Measurements from ENCODE around the gene SMURF1.
"Not testable (repeated sequence)": the region's sequence is repeated elsewhere in the genome, so short reads cannot be mapped to it uniquely, and the experiment has no call there.

SMURF1 gene

GRCh38 chr7:99072126-99072525, 71.8 kb downstream of the SMURF1 start:
- Mint-ChIP-seq H3K27ac (no peak overlapping the region), H3K27me3 (no peaks in the 10 kb centered on the region), H3K36me3 (ENCODE audit: insufficient read depth) (peaks cover 9% of the 10 kb centered on the region), H3K9me3 (no peaks in the 10 kb centered on the region), H3K4me1 (ENCODE audit: low read depth in 2 of 2) (peaks cover 4 to 21% of the 10 kb centered on the region in 2 donors), H3K4me3 (no peak overlapping the region)
- ATAC-seq (replicated peaks) (no peak), DNase-seq (no peak)

DNA sequence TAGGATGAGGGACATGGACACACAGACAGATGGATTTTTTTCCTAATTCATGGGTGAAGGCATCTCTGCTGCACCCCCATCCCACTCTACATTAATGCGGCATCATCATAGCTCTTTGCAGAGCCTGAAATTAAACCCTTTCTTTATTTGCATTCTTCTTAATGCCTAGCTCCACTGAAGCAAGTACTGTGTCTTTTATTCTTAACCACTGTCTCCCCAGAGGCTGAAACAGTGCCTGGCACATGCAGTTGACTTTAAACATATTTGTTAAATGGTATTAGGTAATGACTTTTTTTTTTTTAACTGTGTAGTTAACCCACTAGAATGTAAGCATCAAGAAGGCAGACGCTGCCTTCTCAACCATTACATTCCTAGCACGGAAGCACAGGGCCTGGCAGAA, 73.5 kb downstream of the SMURF1 start:
- DNase-seq (no peak), ATAC-seq (replicated peaks) (no peak)
- H3K27me3 Mint-ChIP-seq = no peaks in the 10 kb centered on the region
- H3K36me3 Mint-ChIP-seq (ENCODE audit: insufficient read depth) = peaks cover 6% of the 10 kb centered on the region
- no peaks in the 10 kb centered on the region for H3K9me3 Mint-ChIP-seq
- H3K4me1 Mint-ChIP-seq (ENCODE audit: low read depth in 2 of 2) = peaks cover 6 to 23% of the 10 kb centered on the region in 2 donors
- H3K27ac Mint-ChIP-seq = peak overlapping the region in 1 of 2 donors; percentile 53
- no peak overlapping the region for H3K4me3 Mint-ChIP-seq

DNA sequence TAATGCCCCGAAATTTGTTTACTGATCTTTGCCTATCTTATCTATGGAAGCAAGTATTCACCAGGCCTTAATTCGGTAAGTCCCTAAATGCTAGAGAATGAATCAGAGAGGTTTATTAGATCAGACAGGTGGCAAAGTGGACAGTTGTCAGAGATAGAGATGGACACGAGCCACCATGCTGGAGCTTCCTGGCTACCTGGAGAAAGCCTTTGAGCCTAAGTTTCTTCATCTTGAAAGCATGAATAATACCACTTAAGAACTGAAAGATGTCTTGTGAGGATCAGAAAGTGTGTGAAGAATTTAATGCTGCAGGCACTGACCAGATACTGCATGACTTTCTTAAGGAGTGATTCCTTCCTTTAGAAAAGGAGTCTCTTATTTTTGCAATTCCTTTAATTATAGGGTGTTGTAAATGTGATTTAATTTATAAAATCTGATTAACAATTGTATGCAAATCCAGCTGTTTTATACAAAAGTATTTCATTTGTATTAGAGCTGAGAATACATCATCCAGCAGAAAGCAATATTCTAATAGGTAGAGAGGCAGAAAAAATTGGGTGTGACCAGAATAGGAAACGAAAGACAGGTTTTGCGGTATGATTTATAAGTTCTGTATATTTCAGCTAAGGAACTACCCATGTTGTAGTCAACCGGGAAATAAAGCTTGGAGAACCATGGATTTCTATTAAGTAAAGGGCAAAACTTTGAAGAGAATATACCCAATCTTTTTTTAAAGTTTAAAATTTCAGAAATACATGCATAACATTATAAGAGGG, 82.7 kb downstream of the SMURF1 start:
- no peaks in the 10 kb centered on the region for H3K9me3 Mint-ChIP-seq
- peaks cover 19% of the 10 kb centered on the region for H3K36me3 Mint-ChIP-seq (ENCODE audit: insufficient read depth)
- no peak overlapping the region for H3K4me3 Mint-ChIP-seq
- H3K27ac Mint-ChIP-seq = peak overlapping the region in 1 of 2 donors; percentile 17
- DNase-seq (no peak), ATAC-seq (replicated peaks) (no peak)
- H3K4me1 Mint-ChIP-seq (ENCODE audit: low read depth in 2 of 2) = peaks cover 6 to 8% of the 10 kb centered on the region in 2 donors
- H3K27me3 Mint-ChIP-seq = no peaks in the 10 kb centered on the region

DNA sequence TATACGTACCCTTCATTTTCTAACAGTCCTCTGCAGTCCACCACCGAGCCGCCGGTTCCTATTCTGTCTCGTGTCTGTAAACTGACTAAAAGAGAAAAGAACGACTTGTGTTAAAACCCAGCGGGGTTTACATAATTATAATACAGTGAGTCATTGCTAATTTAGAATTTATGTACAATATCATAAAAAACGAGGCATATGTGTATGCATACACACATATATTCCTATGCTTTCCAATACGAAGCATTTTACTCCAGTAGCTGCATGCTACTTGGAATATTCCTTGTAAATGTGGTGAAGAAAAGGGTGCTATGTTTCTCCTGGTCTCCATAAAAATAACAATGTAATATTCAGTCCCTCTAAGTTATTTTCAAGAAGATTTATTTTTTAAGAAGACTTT, 89.1 kb downstream of the SMURF1 start:
- Mint-ChIP-seq H3K27me3 (no peaks in the 10 kb centered on the region), H3K36me3 (ENCODE audit: insufficient read depth) (peaks cover 69% of the 10 kb centered on the region), H3K9me3 (no peaks in the 10 kb centered on the region), H3K27ac (peak overlapping the region in 1 of 2 donors; percentile 6), H3K4me3 (no peak overlapping the region), H3K4me1 (ENCODE audit: low read depth in 2 of 2) (no peaks in the 10 kb centered on the region)
- DNase-seq = no peak
- ATAC-seq (replicated peaks) = no peak

- no peak for ATAC-seq (replicated peaks)
- Mint-ChIP-seq H3K27ac (peak overlapping the region in 1 of 2 donors; percentile 56), H3K27me3 (no peaks in the 10 kb centered on the region), H3K36me3 (ENCODE audit: insufficient read depth) (peaks cover 83% of the 10 kb centered on the region), H3K4me3 (no peak overlapping the region), H3K4me1 (ENCODE audit: low read depth in 2 of 2) (no peaks in the 10 kb centered on the region), H3K9me3 (no peaks in the 10 kb centered on the region)
- DNase-seq = no peak
Measured at GRCh38 chr7:99050971-99051370, 92.9 kb downstream of the SMURF1 start.

- Mint-ChIP-seq H3K27ac (no peak overlapping the region), H3K9me3 (no peaks in the 10 kb centered on the region), H3K4me3 (no peak overlapping the region), H3K4me1 (ENCODE audit: low read depth in 2 of 2) (no peaks in the 10 kb centered on the region), H3K36me3 (ENCODE audit: insufficient read depth) (peaks cover 87% of the 10 kb centered on the region), H3K27me3 (no peaks in the 10 kb centered on the region)
- DNase-seq (no peak), ATAC-seq (replicated peaks) (no peak)
Measured at GRCh38 chr7:99047526-99048077, 96.3 kb downstream of the SMURF1 start.

DNA sequence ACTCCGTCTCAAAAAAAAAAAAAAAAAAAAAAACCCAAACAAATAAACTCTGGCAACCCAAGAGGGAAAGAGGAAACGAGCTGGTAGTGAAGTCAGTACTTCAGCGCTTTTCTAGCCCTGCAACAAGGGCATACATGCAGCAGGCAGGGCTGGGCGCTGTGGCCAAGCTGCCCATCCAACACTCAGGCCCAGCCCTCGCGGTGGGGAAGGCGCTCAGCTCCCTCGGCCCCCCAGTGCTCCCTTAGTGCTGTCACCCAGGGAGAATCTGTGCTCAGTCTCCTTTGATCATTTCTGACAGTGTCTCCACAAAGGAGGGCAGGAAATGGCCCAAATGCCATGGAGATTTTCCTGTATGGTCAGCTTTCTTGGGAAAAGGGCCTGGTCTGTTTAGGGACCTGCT, 97.2 kb downstream of the SMURF1 start:
- DNase-seq = no peak
- H3K4me1 Mint-ChIP-seq (ENCODE audit: low read depth in 2 of 2) = no peaks in the 10 kb centered on the region
- peak overlapping the region in 1 of 2 donors; percentile 53 for H3K27ac Mint-ChIP-seq
- ATAC-seq (replicated peaks) = no peak
- no peak overlapping the region for H3K4me3 Mint-ChIP-seq
- H3K27me3 Mint-ChIP-seq = no peaks in the 10 kb centered on the region
- H3K9me3 Mint-ChIP-seq = no peaks in the 10 kb centered on the region
- peaks cover 88% of the 10 kb centered on the region for H3K36me3 Mint-ChIP-seq (ENCODE audit: insufficient read depth)

DNA sequence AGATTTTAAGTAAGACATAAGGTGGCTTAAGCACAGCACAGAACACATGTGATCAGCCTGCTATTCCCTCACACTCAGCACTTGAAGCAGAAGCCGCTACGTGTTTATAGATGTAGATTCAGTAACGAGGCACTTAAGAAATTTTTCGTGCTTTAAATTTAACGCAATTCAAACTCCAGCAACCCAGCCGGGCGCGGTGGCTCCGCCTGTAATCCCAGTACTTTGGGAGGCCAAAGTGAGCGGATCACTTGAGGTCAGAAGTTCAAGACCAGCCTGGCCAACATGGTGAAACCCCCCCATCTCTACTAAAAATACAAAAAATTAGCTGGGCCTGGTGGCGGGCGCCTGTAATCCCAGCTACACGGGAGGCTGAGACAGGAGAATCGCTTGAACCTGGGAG, 97.6 kb downstream of the SMURF1 start:
- peaks cover 87% of the 10 kb centered on the region for H3K36me3 Mint-ChIP-seq (ENCODE audit: insufficient read depth)
- not testable (repeated sequence) for DNase-seq; H3K9me3 Mint-ChIP-seq; H3K4me1 Mint-ChIP-seq (ENCODE audit: low read depth in 2 of 2); H3K27me3 Mint-ChIP-seq; H3K4me3 Mint-ChIP-seq; H3K27ac Mint-ChIP-seq; ATAC-seq (replicated peaks)

DNA sequence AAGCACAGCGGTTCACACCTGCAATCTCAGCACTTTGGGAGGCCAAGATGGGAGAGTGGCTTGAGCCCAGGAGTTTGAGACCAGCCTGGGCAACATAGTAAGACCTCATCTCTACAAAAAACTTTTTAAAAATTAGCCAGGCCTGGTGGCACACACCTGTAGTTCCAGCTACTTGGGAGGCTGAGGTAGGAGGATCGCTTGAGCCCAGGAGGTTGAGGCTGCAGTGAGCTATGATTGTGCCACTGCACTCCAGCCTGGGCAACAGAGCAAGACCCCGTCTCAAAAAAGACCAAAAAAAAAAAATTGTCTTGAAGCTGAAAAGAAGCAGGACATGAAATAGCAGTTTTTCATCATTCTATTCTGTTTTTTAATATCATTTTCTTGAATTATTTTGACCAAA, 99.0 kb downstream of the SMURF1 start:
- not testable (repeated sequence) for H3K27ac Mint-ChIP-seq; H3K4me1 Mint-ChIP-seq (ENCODE audit: low read depth in 2 of 2); H3K27me3 Mint-ChIP-seq; DNase-seq; H3K9me3 Mint-ChIP-seq; H3K4me3 Mint-ChIP-seq; ATAC-seq (replicated peaks)
- H3K36me3 Mint-ChIP-seq (ENCODE audit: insufficient read depth) = peaks cover 84% of the 10 kb centered on the region

GRCh38 chr7:99042957-99043356, 101.0 kb downstream of the SMURF1 start:
- DNase-seq (no peak), ATAC-seq (replicated peaks) (no peak)
- Mint-ChIP-seq H3K4me3 (no peak overlapping the region), H3K9me3 (no peaks in the 10 kb centered on the region), H3K27ac (peak overlapping the region in 1 of 2 donors; percentile 5), H3K4me1 (ENCODE audit: low read depth in 2 of 2) (peaks cover 6 to 7% of the 10 kb centered on the region in 2 donors), H3K36me3 (ENCODE audit: insufficient read depth) (peaks cover 79% of the 10 kb centered on the region), H3K27me3 (no peaks in the 10 kb centered on the region)

DNA sequence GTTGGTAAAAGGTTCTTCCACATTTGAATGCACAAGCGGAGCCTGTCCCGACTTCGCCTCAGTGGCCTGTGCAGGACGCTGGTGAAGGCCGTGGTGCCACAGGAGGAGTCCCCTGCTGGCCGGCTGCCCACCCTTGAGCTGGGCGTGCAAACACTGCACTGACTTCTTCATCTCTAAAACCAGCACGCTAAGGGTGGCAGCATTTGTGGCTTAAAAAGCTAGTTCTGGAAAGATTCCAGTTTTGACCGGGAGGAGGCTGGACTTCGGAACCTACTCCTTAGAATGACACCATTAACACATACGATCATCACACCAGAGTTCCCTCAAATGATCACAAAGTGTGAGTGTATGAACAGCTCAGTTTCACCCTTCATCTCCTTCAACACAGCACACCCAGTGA, 102.4 kb downstream of the SMURF1 start:
- Mint-ChIP-seq H3K27me3 (no peaks in the 10 kb centered on the region), H3K4me1 (ENCODE audit: low read depth in 2 of 2) (peaks cover 6 to 7% of the 10 kb centered on the region in 2 donors), H3K9me3 (no peaks in the 10 kb centered on the region), H3K36me3 (ENCODE audit: insufficient read depth) (peaks cover 81% of the 10 kb centered on the region), H3K27ac (peak overlapping the region in 1 of 2 donors; percentile 44), H3K4me3 (no peak overlapping the region)
- DNase-seq (no peak), ATAC-seq (replicated peaks) (no peak)

DNA sequence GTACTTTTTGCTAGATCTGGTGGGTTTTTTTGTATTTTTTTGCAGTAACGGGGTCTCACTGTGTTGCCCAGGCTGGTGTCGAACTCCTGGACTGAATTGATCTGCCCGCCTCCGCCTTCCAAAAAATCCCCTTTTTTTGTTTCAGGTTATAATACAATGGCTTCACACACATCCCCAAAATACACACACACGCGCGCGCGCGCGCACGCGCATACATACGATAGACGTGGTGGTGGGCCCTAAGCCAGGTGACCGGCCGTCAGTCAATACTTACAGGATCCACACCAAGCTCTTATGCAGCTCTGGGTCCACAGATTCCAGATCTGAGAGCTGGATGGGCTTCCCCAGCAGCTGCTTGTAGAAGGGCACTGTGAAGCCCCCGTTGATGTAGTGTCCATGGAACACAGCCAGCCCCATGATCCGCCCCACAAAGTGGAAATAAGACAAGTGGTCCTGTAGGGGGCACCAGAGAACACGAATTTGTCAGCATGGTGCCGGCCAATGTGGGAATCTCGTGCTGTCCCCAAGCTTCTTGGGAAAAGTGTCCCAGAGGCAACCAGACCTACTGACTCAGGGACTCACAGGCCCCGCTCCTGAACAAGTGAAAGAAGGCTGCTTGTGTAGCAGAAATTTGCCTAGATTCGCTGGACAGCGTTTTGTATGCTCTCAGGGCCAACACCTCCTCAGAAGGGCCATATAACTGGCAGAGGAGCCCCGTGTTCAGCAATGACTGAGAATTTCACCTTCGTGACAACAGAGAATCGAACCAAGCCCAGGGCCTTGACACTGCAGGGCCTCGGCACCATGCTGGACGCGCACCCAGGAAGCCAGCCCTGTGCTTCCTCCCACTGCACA, 103.6 kb downstream of the SMURF1 start:
- ATAC-seq (replicated peaks) (peak; percentile 67), DNase-seq (peak; percentile 51 to 55 (median 55))
- H3K27me3 Mint-ChIP-seq = no peaks in the 10 kb centered on the region
- no peak overlapping the region for H3K4me3 Mint-ChIP-seq
- peaks cover 6 to 7% of the 10 kb centered on the region in 2 donors for H3K4me1 Mint-ChIP-seq (ENCODE audit: low read depth in 2 of 2)
- H3K9me3 Mint-ChIP-seq = no peaks in the 10 kb centered on the region
- H3K27ac Mint-ChIP-seq = peak overlapping the region; percentile 69 to 85
- H3K36me3 Mint-ChIP-seq (ENCODE audit: insufficient read depth) = peaks cover 77% of the 10 kb centered on the region

DNA sequence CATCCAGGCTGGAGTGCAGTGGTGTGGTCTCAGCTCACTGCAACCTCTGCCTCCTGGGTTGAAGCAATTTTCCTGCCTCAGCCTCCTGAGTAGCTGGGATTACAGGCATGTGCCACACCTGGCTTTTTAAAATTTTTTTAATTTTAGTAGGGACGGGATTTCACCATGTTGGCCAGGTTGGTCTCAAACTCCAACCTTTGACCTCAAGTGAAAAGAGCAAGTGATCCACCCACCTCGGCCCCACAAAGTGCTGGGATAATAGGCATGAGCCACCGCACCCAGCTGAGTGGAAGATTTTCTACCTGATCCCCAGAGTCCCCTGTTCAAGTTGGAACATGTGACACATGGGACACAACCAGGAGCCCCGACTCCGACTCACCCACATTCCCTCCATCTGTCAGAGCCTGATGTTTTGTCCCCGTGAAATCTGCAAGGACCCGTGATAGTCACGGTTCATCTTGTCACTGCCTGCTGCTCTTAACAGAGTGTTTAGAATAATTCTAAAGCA, 104.5 kb downstream of the SMURF1 start:
- Mint-ChIP-seq H3K9me3 (no peaks in the 10 kb centered on the region), H3K4me1 (ENCODE audit: low read depth in 2 of 2) (peaks cover 6 to 7% of the 10 kb centered on the region in 2 donors), H3K27me3 (no peaks in the 10 kb centered on the region), H3K36me3 (ENCODE audit: insufficient read depth) (peaks cover 77% of the 10 kb centered on the region), H3K4me3 (no peak overlapping the region), H3K27ac (peak overlapping the region in 1 of 2 donors; percentile 23)
- ATAC-seq (replicated peaks) = no peak
- DNase-seq = no peak
